NCI-H2171 (cell line): ENCODE results near the gene ERC2.
A peak's percentile ranks its signal among the peaks of the same experiment; 100 is the strongest.
"Not testable (repeated sequence)": the region's sequence is repeated elsewhere in the genome, so short reads cannot be mapped to it uniquely, and the experiment has no call there.

Experiments used
- DNase-seq: peaks from one replicate; lab custom pipeline; 2025; lab: John Stamatoyannopoulos, UW

ERC2 gene

DNA sequence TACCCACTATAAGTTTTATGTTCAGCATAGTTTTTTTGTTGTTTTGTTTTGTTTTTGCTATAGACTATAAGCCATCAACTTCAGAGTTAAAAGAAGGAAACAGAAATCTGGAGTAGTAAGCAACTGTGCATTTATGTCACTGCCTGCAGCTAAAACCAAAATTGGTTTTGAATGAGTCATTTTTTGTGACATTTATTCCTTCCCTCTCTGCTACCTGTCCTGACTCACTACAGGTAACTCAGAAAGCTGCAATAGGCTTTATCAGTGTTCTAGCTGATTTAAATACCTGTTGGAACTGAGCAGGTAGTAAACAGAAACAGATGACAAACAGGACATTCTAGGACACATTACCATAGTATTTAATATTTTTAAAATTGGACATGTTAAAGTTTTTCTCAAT is 587.9 kb downstream of the ERC2 start:
- DNase-seq = no peak

DNA sequence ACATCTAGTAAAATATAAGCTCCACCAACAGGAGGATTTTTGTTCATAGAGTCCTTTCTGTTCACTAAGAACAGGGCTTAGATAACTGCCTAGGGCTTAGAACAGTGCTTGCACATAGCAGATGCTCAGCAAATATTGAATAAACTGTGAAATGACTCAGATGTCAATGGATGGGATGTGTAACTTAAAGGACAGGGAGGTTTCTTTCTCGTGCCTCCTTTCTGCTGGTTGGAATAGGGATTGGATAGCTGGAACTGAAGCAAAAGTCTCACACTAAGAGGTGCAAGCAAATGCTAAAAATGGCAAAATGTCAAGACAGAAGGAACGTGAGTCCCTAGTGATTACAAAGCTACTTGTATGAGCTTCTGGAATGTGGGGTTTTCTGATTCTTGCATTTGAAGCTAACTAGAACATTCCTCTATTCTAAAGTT is 588.4 kb downstream of the ERC2 start:
- no peak for DNase-seq

DNA sequence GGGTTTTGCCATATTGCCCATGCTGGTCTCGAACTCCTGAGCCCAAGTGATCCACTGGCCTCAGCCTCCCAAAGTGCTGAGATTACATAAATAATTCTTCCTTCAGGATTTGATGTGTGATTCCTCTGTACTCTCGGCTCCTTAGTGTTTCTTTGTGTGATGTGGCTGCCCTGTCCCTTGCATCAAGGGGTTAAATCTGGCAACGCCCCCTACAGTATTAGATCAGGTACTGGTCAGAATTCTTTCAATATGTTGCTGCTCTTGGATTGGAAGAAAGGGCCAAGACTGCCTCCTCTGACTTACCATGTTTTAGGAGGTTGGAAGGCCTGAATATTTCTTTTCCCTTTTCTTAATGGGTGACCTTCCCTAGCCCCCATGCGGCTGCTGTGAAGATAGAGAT is 590.6 kb downstream of the ERC2 start:
- no peak for DNase-seq

DNA sequence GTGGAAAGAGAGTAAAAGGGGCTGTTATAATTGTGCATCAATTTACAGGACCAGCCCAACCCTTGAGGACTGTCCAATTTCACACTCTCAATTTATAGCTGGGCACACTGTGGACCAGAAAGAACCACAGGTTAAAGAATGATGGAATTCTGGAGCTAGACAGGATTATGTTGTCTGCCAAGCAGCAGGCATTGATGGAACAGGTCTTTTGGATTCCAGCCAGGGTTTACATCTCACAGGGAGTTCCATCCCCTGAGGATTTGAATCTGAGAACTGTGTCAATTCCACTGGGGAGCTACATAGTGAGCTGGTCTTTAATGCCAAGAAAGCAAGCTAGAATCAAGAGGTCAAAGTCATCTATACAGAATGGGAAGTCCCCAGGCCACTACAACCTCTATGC is 591.7 kb downstream of the ERC2 start:
- peak; percentile 32 for DNase-seq

DNA sequence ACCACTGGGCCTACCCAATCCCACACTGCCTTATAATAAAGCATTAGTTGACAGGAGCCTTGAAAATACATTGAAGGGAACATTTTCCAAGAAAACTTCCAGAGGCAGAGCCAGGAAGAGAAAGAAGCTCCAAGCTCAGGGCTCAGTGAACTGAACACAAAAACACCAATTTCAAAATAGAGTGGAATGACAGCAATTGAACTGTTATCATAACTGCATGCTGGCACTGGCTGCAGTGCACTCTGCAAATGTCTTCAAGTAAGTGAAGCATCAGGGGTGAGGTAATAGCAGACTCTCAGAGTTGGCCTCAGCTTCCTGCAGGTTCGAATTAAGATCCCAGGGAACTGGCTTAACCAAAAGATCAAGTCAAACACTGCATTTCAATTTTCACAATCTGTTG is 593.2 kb downstream of the ERC2 start:
- DNase-seq = no peak

DNA sequence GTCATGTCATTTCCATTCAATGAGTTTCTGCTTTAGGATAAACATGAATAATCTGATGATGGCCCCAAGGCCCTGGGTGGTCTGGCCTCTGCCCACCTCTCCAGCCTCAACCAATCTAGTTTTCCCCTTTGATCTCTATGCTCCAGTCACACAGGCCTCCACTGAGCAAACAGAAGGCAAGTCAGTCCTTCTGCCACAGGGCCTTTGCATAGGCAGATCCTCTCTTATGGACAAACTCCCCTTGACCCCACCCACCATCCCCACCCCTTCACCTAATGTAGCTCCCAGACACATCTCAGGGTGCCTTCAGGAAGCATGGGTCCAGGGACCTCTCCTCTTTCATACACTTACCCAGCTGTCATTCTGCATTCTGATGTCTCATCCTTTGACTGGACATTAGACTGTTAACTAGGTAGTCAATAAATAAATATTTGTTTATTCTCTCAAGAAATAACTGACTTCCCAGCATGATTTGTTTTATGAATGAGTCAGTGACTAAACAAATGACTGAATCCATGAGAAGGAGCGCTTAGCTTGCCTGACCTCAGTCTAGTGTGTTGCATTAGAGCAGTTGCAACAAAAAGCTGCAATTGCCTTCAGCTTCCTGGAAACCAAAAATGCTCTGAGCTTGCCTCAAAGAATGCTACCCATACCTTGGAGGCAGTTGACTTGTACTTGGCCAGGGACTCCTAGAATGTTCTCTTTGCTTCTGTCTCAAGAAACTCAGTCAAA is 594.6 kb downstream of the ERC2 start:
- no peak for DNase-seq

DNA sequence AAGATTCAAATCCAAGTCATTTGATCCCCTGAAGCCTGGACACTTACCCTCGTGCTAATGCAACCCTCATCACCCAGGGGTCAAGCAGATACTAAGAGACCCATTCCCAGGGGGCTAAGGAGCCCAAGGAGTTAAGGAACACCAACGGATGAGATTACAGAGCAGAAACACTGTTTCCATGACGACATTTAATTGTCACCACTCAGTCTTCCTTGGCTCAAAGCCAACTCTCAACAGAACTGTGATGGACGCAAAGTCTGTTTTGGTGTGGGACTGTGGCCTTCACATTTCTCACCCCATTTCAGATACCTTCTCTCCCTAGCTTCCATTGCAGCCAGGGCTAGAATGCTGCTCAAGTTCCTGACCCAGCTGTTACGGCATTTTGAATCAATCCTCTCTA is 597.7 kb downstream of the ERC2 start:
- no peak for DNase-seq

DNA sequence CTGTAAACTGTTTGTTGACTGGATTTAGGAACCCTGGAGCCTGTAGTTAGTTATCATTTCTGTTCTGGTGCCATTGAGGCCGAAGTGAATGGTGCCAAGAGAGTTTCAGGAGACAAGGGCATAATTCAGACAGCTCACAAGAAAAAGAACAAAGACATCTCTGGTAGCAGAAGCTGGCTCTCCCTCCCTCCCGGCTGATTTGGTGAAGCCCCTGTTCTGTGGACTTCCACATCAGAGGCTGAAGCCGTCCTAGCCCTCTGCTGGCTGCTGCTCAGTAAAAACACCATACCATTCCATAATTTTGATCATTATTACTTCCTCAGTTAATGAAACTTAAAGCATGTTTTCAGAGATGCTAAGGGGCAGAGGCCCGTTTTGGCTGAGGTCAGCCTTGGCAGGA is 599.9 kb downstream of the ERC2 start:
- no peak for DNase-seq

DNA sequence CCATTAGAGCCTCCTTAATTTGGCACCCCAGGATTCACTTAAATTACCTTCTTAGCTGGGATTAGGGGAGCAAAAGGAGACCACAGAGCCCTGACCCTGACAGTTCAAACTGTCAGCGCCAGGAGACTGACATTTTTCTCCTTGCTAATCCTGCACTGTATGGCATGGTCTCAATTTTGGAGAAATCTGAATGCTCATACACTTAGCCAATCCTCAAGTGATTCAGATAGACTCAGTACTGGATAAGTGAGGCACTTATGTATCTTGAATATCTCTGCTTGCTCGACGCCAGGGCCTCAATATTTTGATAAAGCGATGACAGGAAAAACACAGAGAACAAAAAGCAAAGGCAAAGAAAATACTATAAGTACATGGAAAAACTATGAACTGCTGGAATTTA is 605.2 kb downstream of the ERC2 start:
- no peak for DNase-seq

DNA sequence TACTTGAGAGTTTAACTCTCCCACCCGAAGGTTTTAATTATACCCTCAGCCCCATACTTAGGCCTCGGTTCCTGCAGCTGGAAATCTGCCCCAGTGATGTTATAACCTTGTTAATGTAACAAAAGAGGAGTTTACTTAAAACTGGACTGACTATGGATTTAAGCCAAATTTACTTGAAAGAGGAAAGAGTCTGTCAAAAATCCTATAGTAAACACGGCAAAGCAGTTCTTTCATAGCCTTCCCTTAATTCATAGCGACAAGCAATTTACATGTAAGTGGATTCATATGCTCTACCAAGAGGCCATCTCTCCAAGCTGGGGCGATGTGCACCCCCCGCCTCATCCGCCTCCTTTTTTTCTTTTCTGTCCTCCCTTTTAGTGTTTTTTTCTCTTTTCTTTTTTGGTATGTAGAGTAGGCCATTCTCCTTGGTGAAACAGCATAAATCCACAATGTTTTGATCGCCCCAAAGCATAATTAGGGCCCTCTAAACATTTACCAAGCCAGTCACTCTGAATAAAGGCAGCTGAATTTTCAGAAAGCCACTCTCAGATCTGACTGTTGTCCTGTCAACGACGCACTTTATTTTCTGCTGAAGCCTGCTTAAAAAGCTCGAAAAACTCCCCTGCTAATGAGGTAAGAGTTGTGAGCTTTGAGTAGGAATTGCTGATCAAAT is 608.1 kb downstream of the ERC2 start:
- no peak for DNase-seq

DNA sequence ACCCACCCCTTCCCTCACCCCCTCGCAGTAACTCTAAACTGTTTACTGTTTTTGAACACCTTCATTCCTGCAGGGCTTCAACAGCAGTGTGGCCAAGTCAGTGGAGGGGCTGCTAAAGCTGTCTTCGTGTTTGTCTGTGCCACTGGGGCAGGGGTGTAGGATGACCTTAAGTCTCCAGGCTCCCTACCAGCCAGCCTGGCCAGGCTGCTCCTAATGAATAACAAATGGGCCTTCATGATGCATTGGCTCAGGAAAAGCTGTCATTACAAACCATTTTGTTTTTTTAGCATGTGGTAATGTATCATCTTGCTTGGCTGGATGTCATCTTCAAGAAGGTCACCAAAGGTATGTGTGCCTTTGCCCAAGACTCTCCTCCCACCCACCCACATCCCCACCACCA is 609.0 kb downstream of the ERC2 start:
- no peak for DNase-seq

DNA sequence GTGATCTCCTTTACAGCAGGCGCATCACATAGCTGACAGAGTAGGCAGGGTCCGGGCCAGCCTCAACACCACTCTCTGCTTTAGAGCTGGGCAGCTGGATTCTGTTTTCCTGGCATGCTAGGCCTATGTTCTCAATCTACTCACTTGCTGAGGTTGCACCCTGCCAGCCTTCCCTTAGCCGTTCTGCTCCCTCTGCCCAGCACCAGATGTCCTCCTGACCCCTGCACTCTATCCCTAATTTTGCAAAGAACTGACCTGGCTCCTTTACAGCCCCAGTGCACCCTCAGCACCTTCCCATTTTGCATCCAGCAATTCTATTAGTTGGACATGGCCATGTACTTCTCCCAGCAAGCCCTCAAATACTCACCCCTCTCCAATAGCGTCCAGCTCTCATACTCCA is 609.5 kb downstream of the ERC2 start:
- DNase-seq = no peak

DNA sequence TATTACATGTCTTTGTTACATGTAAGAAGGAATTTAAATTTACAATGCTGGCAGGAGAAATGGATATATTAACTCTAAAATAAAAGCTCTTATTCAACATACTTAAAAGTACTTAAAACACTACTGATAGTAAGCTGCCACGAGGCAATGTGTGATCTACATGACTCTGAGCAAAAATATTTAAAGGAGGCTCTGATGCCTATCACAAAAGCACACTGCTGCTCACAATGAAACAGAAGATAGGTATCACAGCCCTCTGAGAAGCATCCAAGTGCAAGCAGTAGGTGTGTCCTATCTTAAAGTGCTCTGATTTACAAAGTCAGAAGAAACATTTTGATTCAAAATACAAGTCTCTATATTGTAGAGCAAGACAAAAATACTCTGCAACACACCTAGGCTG is 610.0 kb downstream of the ERC2 start:
- DNase-seq = no peak

DNA sequence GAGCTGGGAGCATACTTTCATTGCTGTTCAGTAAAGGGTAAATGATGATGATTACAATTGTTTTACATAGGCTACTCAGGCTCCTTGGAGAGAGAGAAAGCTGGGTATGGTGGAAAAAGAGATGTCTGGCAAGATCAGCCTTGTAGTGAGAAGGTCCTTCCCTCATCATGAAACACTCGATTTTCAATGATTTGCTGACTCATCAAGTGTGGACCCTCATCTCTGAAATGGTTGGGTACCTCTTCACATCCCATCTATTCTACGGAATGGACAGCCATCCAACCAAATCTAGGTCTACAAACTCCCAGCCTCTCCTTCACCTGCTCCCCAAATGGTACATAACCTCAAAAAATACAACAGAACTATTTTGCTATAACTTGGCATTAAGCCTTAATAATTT is 610.6 kb downstream of the ERC2 start:
- DNase-seq = no peak

DNA sequence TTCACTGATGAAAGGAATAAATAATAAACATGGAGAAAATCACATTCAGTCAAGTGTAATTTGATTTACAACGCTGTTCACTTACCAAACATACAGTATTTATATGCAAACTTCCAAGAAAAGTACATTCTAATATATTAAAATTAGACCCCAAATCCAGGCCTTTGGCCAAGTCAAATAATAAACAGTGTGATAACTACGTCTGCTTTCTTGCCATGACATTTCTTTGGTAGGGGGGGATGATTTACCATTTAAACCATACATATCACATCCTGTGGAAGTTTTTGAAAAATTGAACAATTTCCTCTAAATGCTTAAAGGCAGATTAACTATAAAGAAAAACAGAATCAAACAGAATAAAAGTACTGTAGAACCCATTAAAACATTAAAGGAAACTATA is 613.0 kb downstream of the ERC2 start:
- no peak for DNase-seq

DNA sequence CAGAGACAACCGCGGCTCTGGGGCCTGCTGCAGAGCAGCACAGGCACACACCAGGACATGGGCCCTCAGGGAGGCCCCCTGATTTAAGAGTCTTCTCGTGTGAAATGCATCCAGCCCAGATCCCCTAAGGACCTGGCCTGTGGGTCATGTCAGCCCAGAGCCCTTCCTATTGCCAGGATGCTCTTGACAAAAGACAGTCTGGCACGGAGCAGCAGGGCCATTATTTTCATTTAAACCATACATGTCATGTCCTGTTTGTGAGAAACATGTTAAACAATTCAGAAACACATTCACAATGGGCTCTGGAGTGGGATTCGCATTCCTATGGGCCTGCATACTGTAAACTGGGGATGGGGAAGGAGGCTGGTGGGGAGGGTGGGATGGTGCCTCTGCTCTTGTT is 613.8 kb downstream of the ERC2 start:
- no peak for DNase-seq

DNA sequence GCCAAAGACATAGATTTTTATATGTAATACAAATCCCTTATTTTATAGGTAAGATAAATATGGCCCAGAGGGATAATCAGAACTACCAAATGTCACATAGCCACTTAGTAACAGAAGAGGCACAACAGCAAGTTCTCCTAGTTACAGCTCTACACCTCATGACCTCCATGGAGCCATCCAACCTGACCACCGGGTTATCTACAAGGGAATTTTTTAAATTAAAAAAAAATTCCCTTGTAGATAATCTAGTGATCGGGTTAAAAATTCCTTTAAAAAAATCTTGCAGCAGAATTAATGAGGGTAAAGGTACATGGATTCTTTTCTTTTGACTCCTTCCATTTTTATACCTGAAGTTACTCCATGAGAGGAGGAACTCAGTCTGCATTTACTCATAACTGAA is 615.9 kb downstream of the ERC2 start:
- no peak for DNase-seq

DNA sequence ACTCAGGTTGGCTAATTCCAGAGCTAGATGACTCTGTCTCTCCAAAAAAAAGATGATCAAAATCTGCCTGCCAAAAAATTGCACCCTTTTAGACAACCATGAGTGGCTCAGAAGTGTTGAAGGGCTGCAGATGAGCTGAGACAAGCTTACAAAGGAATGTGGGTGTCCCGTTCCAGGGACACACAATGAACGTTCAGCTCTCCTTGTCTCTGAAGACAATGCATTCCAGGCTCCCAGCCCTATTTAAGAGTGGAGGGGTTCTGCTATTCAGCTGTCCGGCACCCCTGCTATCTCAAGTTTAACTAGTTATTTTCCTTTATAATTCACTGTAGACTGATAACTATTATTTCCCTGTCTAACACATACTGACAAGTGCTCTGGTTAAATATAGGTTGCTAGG is 626.1 kb downstream of the ERC2 start:
- no peak for DNase-seq

DNA sequence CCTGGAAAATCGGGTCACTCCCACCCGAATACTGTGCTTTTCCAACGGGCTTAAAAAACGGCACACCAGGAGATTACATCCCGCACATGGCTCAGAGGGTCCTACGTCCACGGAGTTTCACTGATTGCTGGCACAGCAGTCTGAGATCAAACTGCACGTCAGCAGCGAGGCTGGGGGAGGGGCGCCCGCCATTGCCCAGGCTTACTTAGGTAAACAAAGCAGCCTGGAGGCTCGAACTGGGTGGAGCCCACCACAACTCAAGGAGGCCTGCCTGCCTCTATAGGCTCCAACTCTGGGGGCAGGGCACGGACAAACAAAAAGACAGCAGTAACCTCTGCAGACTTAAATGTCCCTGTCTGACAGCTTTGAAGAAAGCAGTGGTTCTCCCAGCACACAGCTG is 636.4 kb downstream of the ERC2 start:
- DNase-seq = not testable (repeated sequence)

DNA sequence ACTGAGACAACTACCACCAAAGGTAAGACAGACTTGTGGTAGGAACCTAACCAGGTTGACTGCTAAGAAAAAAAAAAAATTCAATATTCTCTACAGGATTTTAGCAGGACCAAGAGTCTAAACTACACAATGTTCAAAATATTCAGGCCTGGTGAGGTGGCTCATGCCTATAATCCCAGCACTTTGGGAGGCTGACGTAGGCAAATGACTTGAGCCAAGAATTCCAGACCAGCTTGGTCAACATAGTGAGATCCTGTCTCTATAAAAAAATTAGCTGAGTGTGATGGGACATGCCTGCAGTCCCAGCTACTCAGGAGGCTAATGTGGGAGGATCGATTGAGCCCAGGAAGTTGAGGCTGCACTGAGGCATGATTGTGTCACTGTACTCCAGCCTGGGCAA is 639.6 kb downstream of the ERC2 start:
- DNase-seq = no peak

DNA sequence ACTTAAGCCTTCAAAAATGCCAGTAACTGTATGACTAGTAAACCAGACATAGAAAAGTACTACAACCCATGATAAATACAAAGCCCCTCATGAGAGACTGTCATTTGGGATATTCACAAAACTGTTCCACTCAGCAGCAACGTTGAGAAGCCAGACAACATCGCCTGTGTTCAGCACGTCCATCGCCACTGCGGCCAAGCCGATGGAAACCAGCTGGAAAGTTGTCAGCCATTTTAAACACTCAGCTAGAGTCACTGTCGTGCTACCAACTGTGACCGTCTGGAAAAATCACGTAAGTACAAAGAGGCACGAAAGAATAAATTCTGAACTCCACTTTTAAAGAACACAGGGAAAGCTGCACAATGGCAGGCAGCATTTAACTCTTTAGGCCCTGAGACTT is 640.5 kb downstream of the ERC2 start:
- DNase-seq = no peak

DNA sequence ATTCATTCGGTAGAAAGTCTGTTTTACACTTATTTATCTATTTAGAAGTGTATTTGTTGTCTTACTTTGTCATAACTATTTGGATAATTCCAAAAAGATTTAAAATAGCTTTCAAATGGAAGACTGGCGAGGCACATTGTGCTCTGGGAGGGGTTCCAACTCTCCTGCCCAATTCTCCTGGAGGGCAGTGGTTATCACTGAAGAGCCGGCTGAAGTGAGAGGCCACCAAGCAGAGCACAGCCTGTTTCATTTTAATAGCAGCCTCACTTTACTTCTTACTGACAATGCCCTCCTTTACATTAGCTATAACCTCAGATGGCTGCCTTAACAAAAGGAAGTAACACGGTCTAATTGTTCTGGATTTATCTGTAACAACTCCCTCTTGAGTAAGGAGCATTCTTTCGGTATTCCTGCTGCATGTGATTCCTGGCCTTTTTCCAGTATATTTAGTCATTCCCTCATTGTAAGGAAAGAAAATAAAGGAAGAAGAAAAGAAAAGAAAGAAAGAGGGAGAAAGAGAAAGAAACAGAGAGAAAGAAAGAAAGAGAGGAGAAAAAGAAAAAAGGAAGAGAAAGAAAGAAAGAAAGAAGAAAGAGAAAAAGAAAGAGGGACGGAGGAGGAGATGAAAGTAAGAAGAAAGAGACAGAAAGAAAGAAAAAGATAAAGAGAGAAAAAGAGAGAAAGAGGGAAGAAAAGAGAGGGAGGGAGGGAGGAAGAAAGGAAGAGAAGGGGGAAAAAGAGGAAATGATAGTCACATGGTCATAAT is 641.4 kb downstream of the ERC2 start:
- DNase-seq = no peak

DNA sequence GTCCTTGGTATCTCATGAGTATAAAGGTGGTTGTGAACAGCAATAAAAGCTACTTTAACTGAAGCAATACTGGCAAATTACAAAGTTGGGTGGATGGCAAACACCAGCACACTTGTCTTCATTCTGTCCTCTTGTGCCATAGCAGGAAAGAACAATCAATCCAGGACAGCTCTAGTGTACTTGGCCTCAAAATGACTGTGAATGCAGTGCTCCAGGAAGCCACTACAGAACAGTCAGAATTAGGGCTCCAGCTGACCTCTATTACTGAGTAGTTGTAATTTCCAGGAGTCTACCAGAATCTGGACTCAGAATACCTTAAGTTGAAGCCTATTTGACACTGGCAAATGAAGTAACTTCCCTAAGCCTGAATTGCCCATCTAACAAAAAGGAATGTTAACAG is 642.2 kb downstream of the ERC2 start:
- no peak for DNase-seq
